Stimulated activated CD4-positive, alpha-beta T cell treated with anti-CD3 and anti-CD28 coated beads, Interleukin-1b, Interleukin-23, amount 100 ng/mL, for 1 hour (primary cell): ENCODE measurements around the gene ANKLE1.

ENCODE experiments used
- DNase-seq, 2 donors: peaks; one replicate each; pipeline ENCODE4 v3.0.0-alpha.2; 2020; ENCODE audit warnings: low read depth in 2 of 2

ANKLE1 gene

GRCh38 chr19:17305517-17306284, 24.0 kb downstream of the ANKLE1 start, which contains the start of gene MRPL34:
Gene MRPL34, plus strand, starts transcription at chr19:17305872. Its CDS starts 21 bp downstream, at chr19:17305893.
- peak; percentile 75 to 88 for DNase-seq

- DNase-seq: no peak
Observed at GRCh38 chr19:17306285-17306714, 24.6 kb downstream of the ANKLE1 start.

- no peak for DNase-seq
Observed at GRCh38 chr19:17307876-17308377, 26.2 kb downstream of the ANKLE1 start.

DNA sequence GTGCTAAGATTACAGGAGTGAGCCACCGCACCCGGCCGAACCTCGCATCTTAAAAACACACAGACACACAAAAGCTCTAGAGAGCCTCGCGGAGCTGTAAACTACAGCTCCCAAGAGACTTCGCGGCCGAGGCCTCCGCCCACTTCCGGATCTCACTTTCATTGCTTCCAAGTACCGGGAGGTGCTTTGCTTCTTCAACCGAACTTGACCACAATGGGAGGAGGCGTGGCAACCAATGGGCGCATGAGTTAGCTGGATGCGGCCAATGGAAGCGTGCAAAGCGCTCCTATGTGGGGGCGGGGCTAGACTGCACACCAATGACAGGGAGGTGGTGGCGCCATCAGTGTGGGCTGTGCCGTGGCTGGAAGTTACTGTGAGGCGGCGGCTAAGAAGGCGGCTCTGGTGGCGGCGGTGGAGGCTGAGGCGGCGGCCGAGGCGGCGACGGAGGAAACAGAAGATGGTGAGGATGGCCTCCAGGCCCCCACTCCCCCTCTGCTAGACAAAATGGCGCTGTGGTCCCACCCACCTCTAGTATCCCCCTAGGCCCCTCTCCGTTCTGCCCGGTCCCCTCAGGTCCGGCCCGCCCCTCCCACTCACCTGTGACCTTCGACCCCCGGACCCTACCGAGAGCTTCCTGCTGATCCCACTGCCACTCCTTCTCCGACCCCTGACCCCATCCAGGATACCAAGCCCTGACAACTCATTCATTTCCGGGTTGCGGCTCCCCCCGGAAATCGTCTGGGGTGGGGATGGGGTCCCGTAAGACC, 27.7 kb downstream of the ANKLE1 start, which contains the start of gene DDA1:
Gene DDA1 (plus strand): TSS at position 366 of the 767 bp plus-strand sequence. CDS start 92 bp downstream, at position 458.
- DNase-seq: peak; percentile 93 to 98

GRCh38 chr19:17309965-17310461, 28.3 kb downstream of the ANKLE1 start:
- DNase-seq: no peak

- no peak for DNase-seq
Observed at GRCh38 chr19:17311455-17312188, 29.9 kb downstream of the ANKLE1 start.

- DNase-seq: no peak
Observed at GRCh38 chr19:17312189-17313113, 30.8 kb downstream of the ANKLE1 start.

- DNase-seq: no peak
Observed at GRCh38 chr19:17314007-17314593, 32.4 kb downstream of the ANKLE1 start.

GRCh38 chr19:17318966-17319365, 37.3 kb downstream of the ANKLE1 start:
- DNase-seq: no peak

GRCh38 chr19:17319473-17320238, 38.0 kb downstream of the ANKLE1 start:
- no peak for DNase-seq

DNA sequence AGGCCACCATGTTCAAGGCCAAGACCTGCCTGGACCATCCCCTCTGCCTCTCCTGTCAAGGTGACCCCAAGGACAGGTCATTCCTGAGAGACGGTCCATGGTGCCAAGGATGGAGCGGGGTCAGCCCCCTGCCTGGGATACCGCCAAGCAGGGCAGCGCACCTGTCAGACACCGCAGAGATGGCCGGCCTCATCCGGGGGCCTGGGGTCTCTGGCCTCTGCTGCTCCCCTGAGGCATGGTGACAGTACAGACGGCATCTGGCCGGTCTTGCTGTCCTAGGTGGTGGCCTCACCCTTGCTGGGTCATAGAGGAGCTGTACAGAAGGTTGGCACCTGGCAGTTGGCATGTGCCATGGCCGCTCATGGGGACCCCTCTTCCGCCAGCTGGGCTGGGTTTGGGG, 38.7 kb downstream of the ANKLE1 start:
- no peak for DNase-seq

GRCh38 chr19:17321655-17322489, 40.2 kb downstream of the ANKLE1 start:
- DNase-seq: no peak

- DNase-seq: no peak
Observed at GRCh38 chr19:17322854-17323253, 41.2 kb downstream of the ANKLE1 start.

- DNase-seq: no peak
Observed at GRCh38 chr19:17323300-17323963, 41.7 kb downstream of the ANKLE1 start.

- DNase-seq: no peak
Observed at GRCh38 chr19:17323964-17324332, 42.2 kb downstream of the ANKLE1 start.

GRCh38 chr19:17324357-17325114, 42.8 kb downstream of the ANKLE1 start:
- no peak for DNase-seq

- no peak for DNase-seq
Observed at GRCh38 chr19:17325133-17325532, 43.4 kb downstream of the ANKLE1 start.
